HepG2 (cell line): ENCODE results near the gene CHAF1A. TPM values are rescaled to one million over a fixed set of nuclear protein-coding genes. Genes with fewer than 3 reads are reported as not detected.

Source experiments
- ATAC-seq: fragments of 200-7000 bp; cut with Tn5 transposase; 3 replicates; pipeline ENCODE4 v1.9.1; 2020; ENCODE audit warnings: mild to moderate bottlenecking, moderate library complexity
- BruUV-seq: library from RNA; stranded (reverse); fragments of 400-500 nt; replicated peaks from 2 replicates; lab custom pipeline; 2021; lab: Mats Ljungman, UMichigan
- CTCF ChIA-PET: fragments of 300-600 bp; formaldehyde crosslinking; extraction: SDS; loops from one replicate; lab custom pipeline; 2021; ENCODE audit warnings: low total read pairs, inconsistent platforms, low intra/inter-chr PET ratio; lab: Yijun Ruan, JAX
- POLR2A ChIA-PET: fragments of 350-600 bp; sonication (Branson Sonifier 250); formaldehyde crosslinking; loops from one replicate; lab custom pipeline; 2020; ENCODE audit warnings: antibody characterized with exemption, inconsistent platforms; lab: Yijun Ruan, JAX
- DNase-seq: peaks from one replicate; pipeline ENCODE4 v3.0.0-alpha.2; 2015; ENCODE audit warnings: low spot score
- FAIRE-seq: peaks from 3 replicates; lab custom pipeline; 2011; peaks lifted over from hg19 to GRCh38; lab: Jason Lieb, UNC
- H2AFZ ChIP-seq: one replicate; pipeline ENCODE4 v1.6.1; 2011; ENCODE audit warnings: low read length, inconsistent platforms
- H3K27ac ChIP-seq: fragments of 300-600 bp; 3 replicates; pipeline ENCODE4 v1.8.0; 2011; ENCODE audit warnings: mixed run types, mild to moderate bottlenecking, mixed read lengths, low read length, inconsistent platforms; ENCODE audit not compliant: insufficient read depth; ENCODE audit errors: extremely low read length
- H3K27me3 ChIP-seq, 2 experiments: fragments of 200-600 bp in 1 of 2; 2 replicates in 1 of 2; 3 replicates in 1 of 2; pipeline versions ENCODE4 v1.6.0 to v1.8.0; 2011; ENCODE audit warnings: low read length in 2 of 2, mild to moderate bottlenecking in 2 of 2, moderate library complexity in 2 of 2, inconsistent platforms in 1 of 2; ENCODE audit not compliant: insufficient read depth in 2 of 2, control insufficient read depth in 1 of 2
- H3K36me3 ChIP-seq, 2 experiments: fragments of 200-600 bp in 1 of 2; replicated peaks in 1 of 2; 2 replicates in 1 of 2; 3 replicates in 1 of 2; pipeline versions ENCODE4 v1.5.1 to v1.8.0; 2011; ENCODE audit warnings: low read length in 2 of 2, inconsistent platforms in 1 of 2; ENCODE audit not compliant: insufficient read depth in 2 of 2, control insufficient read depth in 1 of 2
- H3K4me1 ChIP-seq: 2 replicates; pipeline ENCODE4 v1.5.1; 2012; ENCODE audit warnings: low read length, inconsistent platforms; ENCODE audit not compliant: insufficient read depth
- H3K4me2 ChIP-seq: 2 replicates; pipeline ENCODE4 v1.6.0; 2011; ENCODE audit warnings: low read depth, low read length, inconsistent platforms
- H3K4me3 ChIP-seq, 3 experiments: fragments of 200-600 bp in 1 of 3; sonication (generic), shearing (Covaris generic) in 1 of 3; replicated peaks in 1 of 3; 2 replicates each; pipeline ENCODE4 v1.5.1; 2011 to 2016; ENCODE audit warnings: low read length in 3 of 3, inconsistent platforms in 2 of 3, low read depth in 2 of 3, mild to moderate bottlenecking in 2 of 3, control low read depth in 1 of 3, mixed read lengths in 1 of 3; ENCODE audit not compliant: insufficient read depth in 1 of 3
- H3K79me2 ChIP-seq: one replicate; pipeline ENCODE4 v1.6.1; 2011; ENCODE audit warnings: low read length, inconsistent platforms; ENCODE audit not compliant: insufficient read depth
- H3K9ac ChIP-seq: 2 replicates; pipeline ENCODE4 v1.6.0; 2011; ENCODE audit warnings: mild to moderate bottlenecking, low read depth, low read length, inconsistent platforms; ENCODE audit not compliant: insufficient read depth
- H3K9me3 ChIP-seq: 2 replicates; pipeline ENCODE4 v1.5.1; 2012; ENCODE audit warnings: mild to moderate bottlenecking, low read length
- H4K20me1 ChIP-seq: 2 replicates; pipeline ENCODE4 v1.6.0; 2011; ENCODE audit warnings: inconsistent platforms, mild to moderate bottlenecking, low read length, moderate library complexity; ENCODE audit not compliant: insufficient read depth
- CENPX ChIP-seq: sonication (generic); formaldehyde crosslinking; IDR thresholded peaks from 2 replicates; pipeline ENCODE4 v1.9.0; 2021; ENCODE audit warnings: mild to moderate bottlenecking, missing genetic modification reagents, moderate library complexity
- FOXM1 ChIP-seq: sonication (generic); formaldehyde crosslinking; IDR thresholded peaks from 2 replicates; pipeline ENCODE4 v1.5.0; 2020; ENCODE audit warnings: missing genetic modification reagents
- GATA4 ChIP-seq: sonication (generic); IDR thresholded peaks from 2 replicates; pipeline ENCODE4 v1.6.1; 2016; ENCODE audit warnings: antibody characterized with exemption, low read depth, borderline replicate concordance
- GMEB2 ChIP-seq: IDR thresholded peaks from 2 replicates; pipeline ENCODE4 v1.6.1; 2016; ENCODE audit warnings: missing biosample characterization, missing genetic modification reagents, low read depth
- GTF2F1 ChIP-seq: fragments of 150-350 bp; IDR thresholded peaks from 2 replicates; pipeline ENCODE4 v1.6.1; 2014; ENCODE audit warnings: low read length
- MXD1 ChIP-seq: sonication (generic); formaldehyde crosslinking; IDR thresholded peaks from 2 replicates; pipeline ENCODE4 v1.4.0; 2020; ENCODE audit warnings: mild to moderate bottlenecking, missing genetic modification reagents
- NCOR1 ChIP-seq: fragments of 200-600 bp; sonication (generic); IDR thresholded peaks from 2 replicates; pipeline ENCODE4 v1.7.0; 2017; ENCODE audit warnings: antibody characterized with exemption, low read length, borderline replicate concordance
- NRL ChIP-seq: sonication (generic); formaldehyde crosslinking; IDR thresholded peaks from 2 replicates; pipeline ENCODE4 v1.5.0; 2020; ENCODE audit warnings: missing genetic modification reagents, mild to moderate bottlenecking, moderate library complexity, borderline replicate concordance
- SOX5 ChIP-seq: IDR thresholded peaks from 2 replicates; pipeline ENCODE4 v1.6.1; 2016; ENCODE audit warnings: borderline replicate concordance
- ZBTB46 ChIP-seq: sonication (generic); formaldehyde crosslinking; IDR thresholded peaks from 2 replicates; pipeline ENCODE4 v1.4.0; 2020; ENCODE audit warnings: mild to moderate bottlenecking, missing genetic modification reagents, borderline replicate concordance
- ZBTB7B ChIP-seq: sonication (generic); formaldehyde crosslinking; IDR thresholded peaks from 2 replicates; pipeline ENCODE4 v1.4.0; 2020; ENCODE audit warnings: missing genetic modification reagents
- ZKSCAN8 ChIP-seq: IDR thresholded peaks from 2 replicates; pipeline ENCODE4 v1.6.1; 2016; ENCODE audit warnings: borderline replicate concordance, missing genetic modification reagents, missing compliant biosample characterization
- ZNF142 ChIP-seq: sonication (generic); formaldehyde crosslinking; IDR thresholded peaks from 2 replicates; pipeline ENCODE4 v1.4.0; 2020; ENCODE audit warnings: missing genetic modification reagents
- ZNF839 ChIP-seq: sonication (generic); formaldehyde crosslinking; IDR thresholded peaks from 2 replicates; pipeline ENCODE4 v1.4.0; 2020; ENCODE audit warnings: missing genetic modification reagents, mild to moderate bottlenecking, borderline replicate concordance
- ZSCAN30 ChIP-seq: sonication (generic); formaldehyde crosslinking; IDR thresholded peaks from 2 replicates; pipeline ENCODE4 v1.5.0; 2020; ENCODE audit warnings: mild to moderate bottlenecking, missing genetic modification reagents
- WGBS: methylation state at CpG from one replicate; pipeline ENCODE4 v1.1.6; 2017; ENCODE audit warnings: low lambda C conversion rate; 5-methylcytosine and 5-hydroxymethylcytosine counted together
- in situ Hi-C: cut with HindIII; loops from 2 replicates; pipeline ENCODE4 v1.10.0; 2017; ENCODE audit warnings: low pct_unique_long_range_greater_than_20kb; ENCODE audit not compliant: extremely low pct_ligation_motif_present
- intact Hi-C: fragments of 100-400 bp; cut with micrococcal nuclease; formaldehyde crosslinking; loops from one replicate; pipeline ENCODE4 v1.10.0; 2022; ENCODE audit not compliant: unreplicated experiment
- polyA plus RNA-seq, 8 experiments: library from polyadenylated mRNA; depleted of rRNA in 3 of 8; stranded (reverse) in 7 of 8; unstranded in 1 of 8; fragments of >200 nt; fragmentation: Illumina TruSeq in 4 of 8; extraction: Trizol in 4 of 8; gene quantifications; 2 replicates each; pipeline versions ENCODE4 v1.2.1 to v1.2.3, GENCODE V29; 2011 to 2016; ENCODE audit warnings: low read depth in 4 of 8, missing spikeins in 1 of 8, mixed read lengths in 1 of 8; ENCODE audit not compliant: insufficient read depth in 1 of 8
- total RNA-seq, 5 experiments: library from RNA; depleted of rRNA; stranded (reverse); fragments of >200 nt; fragmentation: Illumina TruSeq; extraction: Trizol; gene quantifications; 2 replicates each; pipeline ENCODE4 v1.2.3, GENCODE V29; 2016; ENCODE audit warnings: low read depth in 1 of 5

The CHAF1A gene
- total and polyA plus RNA-seq, 2 of the 13 experiments (the other 11 are each of a cell fraction or from before 2014, with no cell fraction given) = 11.0 to 34.8 TPM

GRCh38 chr19:4429256-4429655 is 26.8 kb downstream of the CHAF1A start (continued):
- TF ChIP-seq SOX5 (CRISPR knock-in tag) (no peak), ZSCAN30 (CRISPR knock-in tag) (no peak)

- H3K4me2 ChIP-seq = no peak overlapping the region
- 97% methylated on average over 11 of the region's 12 CpGs for WGBS
- no peak overlapping the region for H2AFZ ChIP-seq
- ATAC-seq = no peak
- H3K27me3 ChIP-seq = no peaks in the 10 kb centered on the region
- CTCF ChIA-PET = no interaction called here
- H3K4me3 ChIP-seq = no peak overlapping the region
- no peaks in the 10 kb centered on the region for H3K79me2 ChIP-seq
- POLR2A ChIA-PET = no interaction called here
- no peak for FAIRE-seq
- H3K9me3 ChIP-seq = no peaks in the 10 kb centered on the region
- no peak overlapping the region for H3K27ac ChIP-seq
- in situ Hi-C loops = no loop called here
- no peaks in the 10 kb centered on the region for H3K4me1 ChIP-seq
- BruUV-seq = no TSS peak
- intact Hi-C loops = no loop called here
- H3K9ac ChIP-seq = no peak overlapping the region
- DNase-seq = no peak
- H3K36me3 ChIP-seq = peaks cover 23 to 72% of the 10 kb centered on the region in 2 experiments
- H4K20me1 ChIP-seq = no peaks in the 10 kb centered on the region
- TF ChIP-seq GMEB2 = no peak
- TF ChIP-seq ZBTB46 (CRISPR knock-in tag) = no peak
- TF ChIP-seq GTF2F1 = no peak
- no peak for TF ChIP-seq NCOR1
- no peak for TF ChIP-seq FOXM1 (CRISPR knock-in tag)
- no peak for TF ChIP-seq ZBTB7B (CRISPR knock-in tag)
- no peak for TF ChIP-seq NRL
- TF ChIP-seq ZNF839 (CRISPR knock-in tag) = no peak
- TF ChIP-seq CENPX (CRISPR knock-in tag) = no peak
- TF ChIP-seq GATA4 = no peak
- TF ChIP-seq MXD1 (CRISPR knock-in tag) = no peak
- TF ChIP-seq ZKSCAN8 (CRISPR knock-in tag) = no peak
- TF ChIP-seq ZNF142 (CRISPR knock-in tag) = no peak
These were observed 27.3 kb downstream of the CHAF1A start for GRCh38 chr19:4429771-4430171.
